HTERT RPE-1 (cell line): Measurements from ENCODE around the gene TRIM26.
"Not testable (repeated sequence)": the region's sequence is repeated elsewhere in the genome, so short reads cannot be mapped to it uniquely, and the experiment has no call there.

Experiments
- in situ Hi-C: fragments of 300-500 bp; cut with MboI; formaldehyde crosslinking; loops from 4 replicates; pipeline ENCODE4 v1.14.3; 2020; ENCODE audit warnings: low sequenced_read_pairs

TRIM26 gene

DNA sequence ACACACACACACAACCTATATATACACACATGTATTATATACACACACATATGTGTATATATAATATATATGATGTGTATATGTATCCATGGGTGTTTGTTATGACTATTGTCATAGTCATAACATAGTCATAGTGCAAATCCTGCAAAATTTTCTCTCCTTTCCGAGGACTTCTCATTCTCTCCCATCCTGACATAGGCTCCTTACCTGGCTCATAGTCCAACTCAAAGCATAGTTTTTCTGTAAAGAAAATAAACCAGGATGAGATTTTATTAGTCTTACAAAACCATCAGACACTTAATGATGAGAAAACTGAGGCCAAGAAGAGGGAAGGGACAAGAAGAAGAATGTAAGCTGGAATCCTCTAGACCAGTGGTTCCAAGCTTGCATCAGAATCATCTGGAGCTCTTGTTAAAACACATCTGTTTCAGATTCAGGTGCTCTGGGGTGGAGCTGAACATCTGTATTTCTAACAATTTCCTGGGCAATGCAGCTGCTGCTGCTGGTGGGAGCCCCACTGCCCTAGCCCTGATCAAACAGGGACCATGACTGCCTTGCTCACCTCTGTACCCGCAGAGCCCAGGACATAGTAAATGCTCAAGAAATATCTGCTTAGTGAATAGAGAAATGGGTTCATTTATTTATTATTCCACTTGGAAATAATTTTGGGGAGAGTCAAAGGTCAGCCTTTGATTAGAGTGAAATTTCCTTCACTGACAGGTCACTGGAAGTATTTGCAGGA, 57.5 kb downstream of the TRIM26 start:
- in situ Hi-C loops, result no loop called here

DNA sequence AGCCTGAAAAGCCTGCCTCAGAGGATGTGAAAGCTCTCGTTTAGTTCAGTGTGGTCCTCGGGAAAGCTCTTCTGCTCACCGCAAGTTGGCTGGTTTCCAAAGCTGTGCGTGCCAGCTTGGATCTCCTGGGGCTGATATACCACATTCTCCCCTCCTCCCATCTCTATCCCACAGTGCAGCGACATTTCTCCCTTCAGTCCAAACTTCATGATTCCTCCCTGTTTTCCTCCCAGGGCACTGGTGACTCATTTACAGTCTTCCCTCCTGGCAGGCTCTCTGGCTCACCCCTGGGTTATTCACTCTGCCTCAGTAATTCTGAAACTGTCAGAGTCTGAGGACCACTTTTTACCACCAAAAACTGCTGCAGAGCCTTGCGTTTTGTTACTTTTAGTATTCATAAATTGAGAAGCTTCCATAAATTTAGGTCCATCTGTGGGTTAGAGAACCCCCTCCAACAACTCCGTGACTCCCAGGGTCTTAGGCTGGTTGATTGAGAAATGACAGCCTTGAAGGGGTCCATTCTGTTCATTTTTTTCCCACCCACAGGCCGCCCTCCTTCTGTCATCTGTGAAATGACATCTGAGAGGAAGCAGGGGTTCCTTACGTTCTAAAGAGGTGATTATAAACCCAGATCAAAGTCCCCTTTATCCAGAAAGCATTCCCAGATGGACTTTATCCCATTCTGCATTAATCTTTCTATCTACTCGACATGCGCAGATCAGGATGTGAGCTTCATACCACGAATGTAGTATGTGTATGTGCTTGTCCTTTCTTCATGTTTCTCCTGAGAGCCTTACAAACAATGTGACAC, 58.3 kb downstream of the TRIM26 start:
- in situ Hi-C loops, result no loop called here

DNA sequence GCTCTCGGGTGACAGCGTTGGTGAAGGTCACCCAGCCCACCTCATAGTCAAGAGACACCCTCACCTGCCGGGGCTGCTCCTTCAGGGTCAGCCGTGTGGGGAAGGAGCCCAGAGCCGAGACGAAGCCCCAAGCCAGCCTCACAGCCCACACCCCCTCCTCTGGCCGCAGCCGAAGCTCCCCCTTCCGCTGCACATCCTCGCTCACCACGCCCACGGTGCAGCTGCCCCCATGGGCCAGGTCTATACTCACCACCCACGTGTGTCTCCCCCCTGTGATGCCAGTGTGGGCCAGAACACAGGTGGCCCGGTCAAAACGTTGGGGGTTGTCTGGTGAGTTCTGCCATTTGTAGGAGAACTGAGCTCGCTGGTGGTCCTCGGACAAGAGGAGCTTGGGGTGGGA, 59.1 kb downstream of the TRIM26 start:
- in situ Hi-C loops, result no loop called here

DNA sequence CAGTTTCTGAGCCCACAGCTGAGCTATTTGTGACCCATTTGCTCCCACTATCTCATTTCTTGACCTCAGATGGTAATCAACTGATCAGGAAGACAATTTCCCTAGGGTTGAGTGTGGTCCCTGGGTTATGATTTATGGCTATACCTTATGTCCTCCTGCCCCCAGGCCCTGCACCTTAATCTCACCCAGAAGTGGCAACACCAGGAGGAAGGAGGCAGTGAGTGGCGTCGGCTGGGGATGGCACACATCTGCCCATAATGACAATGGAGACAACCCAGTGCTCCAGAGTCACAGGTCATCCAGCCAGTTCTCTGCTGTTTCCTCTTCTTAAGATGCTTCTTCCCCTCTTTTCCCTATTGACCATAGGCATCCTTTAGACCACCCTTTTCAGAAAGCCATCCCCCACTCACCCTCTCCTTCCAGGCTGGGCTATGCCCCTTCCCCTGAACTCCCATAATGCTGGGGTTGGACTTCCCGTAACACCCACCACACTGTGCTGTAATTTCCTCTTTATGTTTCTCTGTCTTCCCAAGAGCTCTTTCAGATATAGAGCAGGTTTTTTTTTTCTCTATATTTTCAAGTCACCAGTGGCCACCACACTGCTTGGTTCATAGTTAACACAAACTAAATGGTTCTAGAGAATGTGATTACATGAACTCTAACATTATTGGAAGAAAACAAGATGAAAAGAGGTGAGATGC, 60.1 kb downstream of the TRIM26 start:
- in situ Hi-C loops, result no loop called here

DNA sequence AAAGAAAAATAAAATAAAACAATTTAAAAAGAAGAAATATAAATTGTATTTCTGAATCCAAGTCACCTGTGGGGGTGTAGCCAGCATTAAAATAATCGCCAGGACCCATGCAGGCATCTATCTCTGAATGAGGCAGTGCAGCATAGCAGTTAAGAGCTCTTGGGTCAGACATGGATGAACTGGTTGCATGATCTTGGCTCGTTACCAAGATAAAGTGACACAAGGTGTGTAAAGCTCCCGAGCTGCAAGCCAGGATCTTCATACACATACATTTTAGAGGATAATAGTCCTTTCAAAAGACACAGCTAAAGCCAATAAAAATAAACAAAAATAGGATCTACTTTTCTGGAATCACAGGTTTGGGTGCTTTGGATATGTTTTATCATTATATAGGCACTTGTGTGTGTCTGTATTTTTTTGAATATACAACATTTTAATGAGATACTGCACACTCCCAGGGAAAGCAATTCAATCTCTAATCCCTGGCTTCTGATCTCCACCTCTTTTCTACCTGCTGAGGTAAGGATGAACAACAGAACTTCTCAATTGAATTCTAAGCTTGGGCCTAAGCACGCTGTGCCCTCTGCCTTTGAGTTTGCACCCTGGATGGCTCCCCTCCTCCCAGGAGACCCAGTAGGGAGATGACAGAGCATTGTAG, 61.1 kb downstream of the TRIM26 start:
- in situ Hi-C loops, result no loop called here

DNA sequence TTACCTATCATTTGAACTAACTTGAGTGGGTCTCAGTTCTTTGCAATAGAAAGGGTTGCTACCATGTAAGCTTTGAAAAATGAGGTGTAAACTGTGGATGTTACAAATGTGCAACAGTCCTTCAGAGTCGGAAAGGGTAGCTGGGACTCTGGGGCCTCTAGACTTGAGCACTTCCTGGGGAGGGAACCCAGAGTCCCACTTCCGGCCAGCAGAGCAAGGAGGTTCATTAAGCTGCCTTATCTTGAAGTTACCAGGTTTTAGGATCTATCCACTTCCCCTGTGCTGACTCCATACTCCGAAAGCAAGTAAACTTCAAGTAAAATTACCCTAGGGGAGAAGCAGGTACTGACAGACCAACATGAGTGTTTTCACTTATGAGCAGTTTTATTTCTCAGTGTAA, 61.6 kb downstream of the TRIM26 start:
- in situ Hi-C loops, result no loop called here

DNA sequence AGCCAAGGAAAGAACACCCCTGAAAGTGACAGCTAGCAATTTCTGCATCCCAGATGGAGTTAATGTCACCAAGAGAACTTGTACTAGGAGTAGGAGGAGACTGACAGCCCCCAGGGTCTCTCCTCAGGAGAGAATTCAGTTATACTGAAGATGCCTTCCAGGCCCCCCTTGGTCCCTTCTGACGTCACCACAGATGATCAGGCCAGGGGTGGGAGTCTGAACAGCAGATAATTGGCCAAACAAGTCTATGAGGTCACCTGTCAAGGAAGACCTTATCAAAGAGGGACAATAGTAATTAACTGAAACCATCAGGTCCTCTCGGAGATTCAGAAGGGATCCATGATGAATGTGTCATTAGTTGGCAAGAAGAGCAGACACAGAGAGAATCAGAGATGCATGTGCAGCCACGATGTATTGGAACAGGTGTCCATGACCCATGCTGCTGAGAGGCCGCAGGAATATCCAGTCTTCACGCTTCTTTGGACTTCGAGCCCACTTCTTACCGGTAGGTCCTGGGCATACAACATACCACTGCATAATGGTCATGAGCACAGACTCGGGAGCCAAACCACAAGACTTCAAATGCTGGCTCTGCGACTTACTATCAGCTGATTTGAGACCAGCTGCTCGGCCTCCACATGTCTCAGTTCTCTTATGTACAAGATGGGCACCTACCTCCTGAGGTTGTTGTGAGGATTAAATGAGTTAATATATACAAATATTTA, 62.4 kb downstream of the TRIM26 start:
- in situ Hi-C loops, result no loop called here

DNA sequence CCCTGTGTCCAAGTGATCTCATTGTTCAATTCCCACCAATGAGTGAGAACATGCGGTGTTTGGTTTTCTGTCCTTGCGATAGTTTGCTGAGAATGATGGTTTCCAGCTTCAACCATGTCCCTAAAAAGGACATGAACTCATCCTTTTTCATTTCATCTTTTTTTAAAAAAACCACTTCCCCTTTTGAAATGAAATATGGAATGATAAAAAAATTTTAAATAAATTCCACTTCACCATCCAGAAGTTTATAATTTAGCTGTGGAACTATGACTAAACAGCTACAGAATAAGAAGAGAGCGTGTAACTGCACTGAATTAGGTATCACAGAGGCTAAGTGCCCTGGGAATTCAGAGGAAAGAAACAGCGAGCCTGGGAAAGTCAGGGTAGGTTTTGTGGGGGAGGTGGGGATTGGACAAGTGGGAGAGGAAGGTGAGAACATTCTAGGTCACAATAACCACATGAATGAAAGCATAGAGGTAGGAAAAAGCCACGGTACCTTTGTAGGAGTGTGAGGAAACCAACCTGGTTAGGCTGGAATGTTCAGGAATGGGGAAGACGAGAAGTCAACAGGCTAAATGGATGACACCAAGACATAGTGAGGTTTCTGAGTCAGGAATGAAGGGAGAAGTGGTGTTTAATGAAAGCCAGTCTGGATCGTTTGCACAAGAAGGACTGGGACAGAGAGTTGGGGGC, 63.2 kb downstream of the TRIM26 start:
- in situ Hi-C loops, result no loop called here

DNA sequence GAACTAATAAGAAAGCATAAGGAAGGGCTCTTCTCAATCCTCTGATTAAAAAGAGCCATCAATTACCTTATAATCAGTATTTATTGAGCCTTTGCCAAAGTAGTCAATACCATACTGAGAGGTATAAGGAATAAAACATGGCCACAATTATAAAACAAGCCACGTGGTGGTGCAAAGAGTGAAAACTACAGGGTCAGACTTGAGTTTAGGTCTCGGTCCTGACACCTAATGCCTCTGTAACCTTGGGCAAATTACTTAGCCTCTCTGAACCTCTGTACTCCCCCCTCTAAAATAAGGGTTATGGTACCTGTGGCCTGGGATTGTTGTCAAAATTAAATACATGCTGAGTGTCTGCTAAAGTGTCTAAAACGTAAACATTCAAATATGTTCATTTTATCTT, 64.0 kb downstream of the TRIM26 start:
- in situ Hi-C loops, result no loop called here

DNA sequence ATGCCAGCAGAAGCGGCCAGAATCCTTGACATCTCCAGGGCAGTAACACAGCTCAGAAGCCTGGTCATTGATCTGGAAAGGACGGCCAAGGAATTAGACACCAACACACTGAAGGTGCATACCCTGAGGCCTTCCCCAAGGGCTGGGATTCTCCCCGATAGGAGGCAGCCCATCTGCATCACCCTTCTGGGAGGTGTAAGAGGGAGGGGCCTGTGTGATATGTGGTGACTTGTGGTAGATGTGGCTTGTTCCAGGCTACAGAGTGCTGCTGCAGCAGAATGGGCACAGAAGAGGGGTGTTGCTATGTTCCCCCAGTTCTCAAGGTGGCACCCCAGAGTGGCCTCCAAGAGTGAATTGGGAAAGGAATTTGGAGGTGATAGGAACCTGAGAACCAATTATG, 66.1 kb downstream of the TRIM26 start:
- in situ Hi-C loops, result no loop called here

DNA sequence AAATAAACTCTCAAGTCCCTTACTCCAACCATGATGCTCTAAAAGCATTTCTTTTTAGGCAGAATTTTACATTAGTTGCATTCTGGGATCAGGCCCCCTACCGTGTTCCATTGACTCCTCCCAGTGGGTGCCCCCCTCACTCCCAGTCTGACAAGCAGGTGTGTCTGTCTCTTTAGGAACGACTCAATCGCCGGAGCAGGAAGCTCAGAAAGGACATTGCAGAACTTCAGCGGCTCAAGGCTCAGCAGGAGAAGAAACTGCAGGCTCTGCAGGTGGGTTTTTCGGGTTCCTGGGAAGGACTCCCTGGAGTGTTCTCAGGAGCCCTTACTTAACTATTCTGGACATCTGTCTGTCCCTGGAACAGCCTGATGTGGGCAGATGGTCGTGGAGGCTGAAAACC, 67.4 kb downstream of the TRIM26 start:
- in situ Hi-C loops, result no loop called here

DNA sequence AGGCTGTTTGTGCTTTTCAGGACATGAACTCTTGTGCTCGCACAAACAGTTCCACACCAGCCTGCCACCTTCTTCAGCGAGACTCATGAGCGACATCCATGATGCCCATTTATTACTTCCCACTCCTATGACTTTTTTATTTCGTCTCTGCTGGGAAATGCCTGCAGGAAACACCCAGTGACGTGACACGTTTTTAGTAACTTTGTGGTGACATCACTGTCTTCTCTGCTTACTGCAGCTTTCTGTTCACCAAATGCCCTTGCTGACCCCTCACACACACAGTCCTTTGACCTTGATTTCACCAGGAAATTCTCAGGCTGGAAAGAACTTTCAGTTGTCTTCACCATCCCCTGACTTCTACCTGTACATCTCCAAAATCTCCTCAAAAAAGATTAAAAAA, 68.4 kb downstream of the TRIM26 start:
- in situ Hi-C loops, result no loop called here

DNA sequence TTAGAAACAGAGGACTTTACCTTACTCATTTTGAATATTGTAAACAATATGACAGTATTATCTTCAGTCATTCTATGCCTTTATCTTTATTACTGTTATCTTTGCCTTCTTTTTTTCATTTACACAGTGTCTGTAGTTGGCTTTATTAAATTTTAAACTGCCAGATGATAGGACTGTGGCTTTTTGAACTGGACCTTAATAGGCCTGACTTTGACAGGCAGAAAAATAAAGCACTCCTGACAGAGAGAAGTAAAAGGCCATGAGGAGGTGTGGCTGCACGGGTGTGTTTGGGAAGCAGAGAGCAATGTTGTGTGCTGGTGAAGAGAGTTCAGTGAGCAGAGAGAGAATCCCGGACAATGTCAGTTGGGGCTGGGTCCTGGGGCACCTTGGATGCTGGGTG, 69.4 kb downstream of the TRIM26 start:
- in situ Hi-C loops, result no loop called here

DNA sequence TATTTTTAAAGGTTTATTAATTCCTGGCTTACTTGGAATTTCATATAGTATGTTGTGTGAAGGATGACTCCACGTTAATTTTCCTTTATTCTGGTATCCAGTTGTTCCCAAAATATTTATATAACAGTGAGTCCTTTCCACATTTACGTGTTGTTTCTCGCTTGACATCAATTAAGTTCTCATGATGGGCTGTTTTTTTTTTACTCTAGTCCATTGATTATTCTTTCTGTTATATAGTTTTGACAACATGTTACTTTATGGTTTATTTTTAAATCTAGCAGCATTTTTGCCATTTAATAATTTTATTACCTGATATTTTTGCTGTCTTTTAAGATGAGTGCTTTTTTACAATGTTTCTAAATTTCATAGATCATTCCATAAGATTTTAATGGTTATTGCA, 70.5 kb downstream of the TRIM26 start:
- in situ Hi-C loops, result no loop called here

DNA sequence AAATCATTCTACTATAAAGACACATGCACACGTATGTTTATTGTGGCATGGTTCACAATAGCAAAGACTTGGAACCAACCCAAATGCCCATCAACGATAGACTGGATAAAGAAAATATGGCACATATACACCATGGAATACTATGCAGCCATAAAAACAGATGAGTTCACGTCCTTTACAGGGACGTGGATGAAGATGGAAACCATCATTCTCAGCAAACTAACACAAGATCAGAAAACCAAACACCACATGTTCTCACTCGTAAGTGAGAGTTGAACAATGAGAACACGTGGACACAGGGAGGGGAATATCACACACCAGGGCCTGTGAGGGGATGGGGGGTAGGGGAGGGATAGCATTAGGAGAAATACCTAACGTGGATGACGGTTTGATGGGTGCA, 73.0 kb downstream of the TRIM26 start:
- in situ Hi-C loops, result not testable (repeated sequence)

DNA sequence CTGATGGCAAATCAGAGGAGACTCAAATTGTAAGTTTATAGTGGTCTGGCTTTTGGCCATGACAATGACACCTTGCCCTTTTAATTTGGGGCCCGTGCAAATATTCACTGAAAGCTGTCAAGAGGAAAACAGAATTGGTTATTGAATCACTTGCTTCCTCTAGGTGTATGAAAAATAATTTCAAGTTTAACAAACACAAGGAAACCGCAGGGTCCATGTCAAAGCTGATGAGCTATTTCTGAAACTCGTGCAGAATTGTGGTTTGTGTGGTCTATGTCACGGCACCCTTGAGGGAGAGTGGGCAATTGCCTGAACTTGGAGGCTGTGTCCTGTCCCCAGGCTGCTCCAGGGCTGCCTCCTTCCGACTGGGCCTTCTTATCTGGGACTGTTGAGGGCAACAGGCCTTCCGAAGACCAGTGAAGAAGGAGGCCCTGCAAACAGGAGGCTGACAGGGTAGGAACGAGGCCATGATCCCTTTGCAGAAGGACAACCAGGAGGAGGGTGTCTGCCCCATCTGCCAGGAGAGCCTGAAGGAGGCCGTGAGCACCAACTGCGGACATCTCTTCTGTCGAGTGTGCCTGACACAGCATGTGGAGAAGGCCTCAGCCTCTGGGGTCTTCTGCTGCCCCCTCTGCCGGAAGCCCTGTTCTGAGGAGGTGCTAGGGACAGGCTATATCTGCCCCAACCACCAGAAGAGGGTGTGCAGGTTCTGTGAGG, 76.5 kb downstream of the TRIM26 start:
- in situ Hi-C loops, result no loop called here

DNA sequence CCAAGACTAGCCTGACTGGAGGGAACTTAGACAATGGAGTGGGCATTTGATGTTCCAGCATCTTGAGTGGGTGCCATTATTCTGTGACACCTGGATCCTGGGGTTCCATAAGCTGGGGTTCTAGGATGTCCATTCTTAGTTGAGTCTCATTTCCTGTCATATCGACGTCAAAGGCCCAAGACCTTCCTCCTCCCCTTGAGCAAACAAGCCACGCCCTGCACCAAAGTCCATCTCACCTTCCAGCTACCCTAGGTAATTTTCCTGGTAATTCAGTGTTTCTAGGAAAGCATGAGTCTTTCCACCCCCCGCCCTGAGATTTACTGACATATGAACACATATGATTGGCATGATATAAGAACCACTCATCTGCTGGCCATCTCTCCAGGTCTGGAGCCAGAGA, 77.4 kb downstream of the TRIM26 start, which contains the start of gene TRIM40:
Gene TRIM40 (plus strand): TSS at position 384 of the 400 bp plus-strand sequence. CDS start 897 bp downstream, outside the sequence.
- in situ Hi-C loops, result no loop called here

DNA sequence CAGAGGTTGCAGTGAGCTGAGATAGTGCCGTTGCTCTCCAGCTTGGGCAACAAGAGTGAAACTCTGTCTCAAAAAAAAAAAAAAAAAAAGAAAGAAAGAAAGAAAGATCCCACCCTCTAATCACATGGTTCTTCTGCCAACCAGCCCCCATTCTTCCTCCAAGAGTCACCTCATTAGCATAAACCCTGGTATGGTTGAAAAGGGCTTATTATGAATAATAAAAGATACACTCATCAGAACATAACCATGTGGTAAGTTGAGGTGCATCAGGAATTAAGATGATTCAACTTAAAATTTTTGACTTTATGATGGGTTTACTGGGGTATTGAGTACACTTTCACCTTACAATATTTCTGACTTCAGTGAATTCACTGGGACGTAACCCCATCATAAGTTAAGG, 78.1 kb downstream of the TRIM26 start:
- in situ Hi-C loops, result no loop called here
